ENCODE results near the gene NR6A1.

NR6A1 gene

GRCh38 chr9:124474151-124474550, 297.0 kb downstream of the NR6A1 start:
- no peak for DNase-seq (ENCODE audit: low read depth in 2 of 2)

GRCh38 chr9:124473310-124473709, 297.8 kb downstream of the NR6A1 start:
- no peak for DNase-seq (ENCODE audit: low read depth in 2 of 2)

- no peak for DNase-seq (ENCODE audit: low read depth in 2 of 2)
These were observed 298.3 kb downstream of the NR6A1 start for GRCh38 chr9:124472770-124473169.

- DNase-seq (ENCODE audit: low read depth in 2 of 2): no peak
These were observed 299.4 kb downstream of the NR6A1 start for GRCh38 chr9:124471761-124472160.

DNA sequence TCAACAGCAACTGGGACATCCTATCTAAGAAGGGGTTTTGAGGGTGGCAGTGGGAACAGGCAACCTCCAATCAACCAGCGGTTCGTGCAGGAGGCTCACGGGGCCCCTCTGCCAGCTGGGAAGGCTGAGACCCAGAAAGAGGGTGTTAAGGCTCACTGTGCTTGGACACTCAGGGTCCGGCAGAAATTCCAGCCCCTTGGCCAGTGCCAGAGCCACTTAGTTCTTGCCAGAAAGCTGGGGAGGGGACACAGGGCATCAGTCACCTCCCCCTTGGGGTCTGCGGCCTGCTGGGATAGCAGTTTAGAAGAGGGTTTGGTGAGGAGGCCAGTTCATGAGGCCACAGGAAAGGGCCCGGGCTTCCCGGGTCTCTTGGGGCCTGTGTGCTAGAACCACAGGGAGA, 300.4 kb downstream of the NR6A1 start:
- no peak for DNase-seq (ENCODE audit: low read depth in 2 of 2)

DNA sequence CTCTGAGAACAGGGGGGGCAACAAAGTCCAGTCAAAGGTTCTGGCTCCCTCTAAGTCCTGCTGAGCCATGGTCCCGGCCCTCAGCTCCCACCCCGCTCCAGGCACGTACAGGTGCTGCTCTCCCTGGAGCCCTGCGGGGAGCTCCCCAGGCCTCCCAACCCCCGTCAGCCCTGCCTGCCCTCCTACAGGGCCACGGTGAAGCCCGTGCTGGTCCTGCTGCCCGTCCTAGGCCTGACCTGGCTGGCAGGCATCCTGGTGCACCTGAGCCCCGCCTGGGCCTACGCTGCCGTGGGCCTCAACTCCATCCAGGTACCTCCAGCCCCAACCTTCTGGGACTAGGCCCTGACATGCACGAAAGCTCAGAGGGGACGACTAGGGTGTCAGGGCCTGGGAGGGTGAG, 300.8 kb downstream of the NR6A1 start:
- no peak for DNase-seq (ENCODE audit: low read depth in 2 of 2)

GRCh38 chr9:124469011-124469832, 301.9 kb downstream of the NR6A1 start:
- no peak for DNase-seq (ENCODE audit: low read depth in 2 of 2)

- no peak for DNase-seq (ENCODE audit: low read depth in 2 of 2)
These were observed 302.9 kb downstream of the NR6A1 start for GRCh38 chr9:124468061-124468740.

- no peak for DNase-seq (ENCODE audit: low read depth in 2 of 2)
These were observed 303.6 kb downstream of the NR6A1 start for GRCh38 chr9:124467410-124468060.
